GM19043 (cell line): ENCODE measurements around the gene TAF3.
A peak's percentile ranks its signal among the peaks of the same experiment; 100 is the strongest.

Source experiments
- ATAC-seq: cut with Tn5 transposase; IDR thresholded peaks from one replicate; pipeline ENCODE4 v1.9.1; 2021; ENCODE audit warnings: low read depth; ENCODE audit not compliant: unreplicated experiment

Gene TAF3

DNA sequence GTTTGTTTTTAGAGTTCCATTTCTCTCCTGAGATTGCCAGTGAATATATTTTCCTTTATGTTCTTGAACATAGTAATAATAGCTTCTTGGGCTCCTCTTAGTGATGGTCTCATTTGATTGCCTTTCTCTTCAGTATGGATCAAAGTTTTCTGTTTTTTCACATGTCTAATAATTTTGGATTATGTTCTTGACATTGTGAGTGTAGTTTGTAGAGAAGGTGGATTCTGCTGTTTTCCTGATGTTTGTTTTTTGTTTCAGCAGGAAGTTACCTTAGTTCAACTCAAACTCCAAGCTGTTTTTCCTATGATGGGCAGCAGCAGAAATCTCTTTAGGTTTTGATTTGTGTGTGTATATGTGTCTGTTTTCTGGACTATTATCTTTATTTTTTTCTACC lies 43.8 kb downstream of the TAF3 start:
- no peak for ATAC-seq

DNA sequence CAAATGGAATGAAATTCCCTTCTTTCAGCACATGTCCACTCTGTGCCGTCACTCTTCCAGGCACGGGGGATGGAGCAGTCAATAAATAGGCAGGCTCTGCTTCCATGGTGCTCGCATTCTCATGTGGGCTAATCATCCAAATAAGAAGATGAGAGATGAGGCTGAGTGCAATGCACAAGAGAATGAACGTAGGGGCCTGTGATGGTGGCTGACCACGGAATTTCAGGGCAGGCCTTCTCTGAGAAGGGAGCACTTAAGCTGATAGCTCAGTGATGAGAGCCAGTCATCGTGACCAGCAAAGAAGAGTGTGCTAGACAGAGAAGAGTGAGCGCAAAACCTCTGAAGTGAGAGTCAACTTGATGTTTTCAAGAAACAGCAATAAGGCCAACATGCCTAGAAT lies 47.9 kb downstream of the TAF3 start:
- ATAC-seq: no peak

DNA sequence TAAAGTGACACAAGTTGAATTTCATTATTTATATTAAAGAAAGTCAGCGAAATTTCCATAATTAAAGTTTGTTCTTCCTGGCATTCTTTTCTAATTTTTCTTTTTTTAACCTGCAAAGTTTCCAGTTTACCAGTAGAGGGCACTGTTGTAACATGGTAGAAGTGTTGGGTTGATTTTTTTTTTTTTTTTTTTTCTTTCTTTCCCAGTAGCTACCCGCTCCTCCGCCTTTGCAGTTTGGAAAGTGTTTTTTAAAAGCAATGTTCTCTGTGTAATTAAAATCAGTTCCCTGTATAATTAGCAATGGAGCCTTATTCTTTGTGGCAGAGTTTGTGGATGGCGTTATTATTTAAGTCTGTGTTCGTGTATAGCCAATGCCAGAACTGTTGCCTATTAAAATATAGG lies 53.7 kb downstream of the TAF3 start:
- no peak for ATAC-seq

DNA sequence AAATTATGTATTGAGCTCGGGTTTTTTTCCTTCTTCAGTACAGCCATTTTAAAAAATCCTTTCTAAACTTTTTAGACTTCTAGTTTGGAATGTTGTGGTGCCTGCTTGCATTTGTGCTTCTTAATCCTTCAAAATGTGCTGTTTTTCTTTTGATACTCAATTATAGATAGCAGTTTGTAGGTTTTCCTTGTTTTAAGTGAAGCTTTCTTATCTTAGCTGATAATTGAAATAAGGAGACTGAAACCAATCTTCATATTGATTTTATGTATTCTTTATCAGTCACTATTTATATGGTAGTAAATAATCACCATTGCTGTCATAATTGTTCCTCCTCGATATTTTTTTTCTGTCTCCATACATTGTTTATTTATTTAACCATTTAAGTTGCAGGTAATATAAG lies 56.6 kb downstream of the TAF3 start:
- ATAC-seq: no peak

DNA sequence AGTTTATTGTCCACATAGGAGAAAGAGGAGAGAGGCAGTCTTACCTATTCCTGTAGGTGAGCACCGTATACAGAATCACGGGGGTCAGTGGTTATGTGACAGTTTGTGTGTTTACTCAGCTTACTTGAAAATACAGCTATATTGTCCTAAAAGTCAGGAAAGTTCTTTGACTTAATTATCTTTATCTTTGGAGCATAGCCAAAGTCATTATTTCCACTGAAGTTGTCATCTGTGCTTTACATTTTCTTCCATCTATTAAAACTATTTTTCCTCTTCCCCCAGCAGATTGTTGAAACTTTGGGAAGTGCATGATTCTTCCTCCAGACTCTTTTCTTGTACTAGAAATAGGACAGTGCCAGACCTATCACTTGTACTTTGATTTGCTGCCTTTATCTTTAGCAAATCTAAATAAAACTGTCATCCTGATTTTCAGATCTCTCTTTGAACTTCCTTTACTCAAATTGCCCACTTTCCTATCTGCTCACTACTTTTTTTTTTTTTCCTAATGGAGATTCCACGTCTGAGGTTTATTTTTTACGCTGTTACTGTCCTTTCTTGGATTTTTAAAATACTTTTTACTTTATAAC lies 58.3 kb downstream of the TAF3 start:
- no peak for ATAC-seq

DNA sequence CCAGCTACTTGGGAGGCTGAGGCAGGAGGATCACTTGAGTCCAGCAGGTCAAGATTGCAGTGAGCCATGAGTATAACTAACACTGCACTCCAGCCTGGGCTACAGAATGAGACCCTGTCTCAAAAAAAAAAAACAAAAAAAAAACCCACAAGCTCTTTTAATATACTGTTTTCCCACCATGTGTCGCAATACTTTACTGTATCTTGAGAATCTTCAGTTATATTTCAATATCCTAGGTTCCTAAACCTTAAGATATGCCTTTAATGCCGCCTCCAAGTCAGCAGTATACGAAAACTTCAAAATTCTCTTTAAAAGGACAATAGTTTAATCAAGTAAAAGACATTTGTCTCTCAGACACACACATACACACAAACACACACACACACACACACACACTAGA lies 62.8 kb downstream of the TAF3 start:
- no peak for ATAC-seq

DNA sequence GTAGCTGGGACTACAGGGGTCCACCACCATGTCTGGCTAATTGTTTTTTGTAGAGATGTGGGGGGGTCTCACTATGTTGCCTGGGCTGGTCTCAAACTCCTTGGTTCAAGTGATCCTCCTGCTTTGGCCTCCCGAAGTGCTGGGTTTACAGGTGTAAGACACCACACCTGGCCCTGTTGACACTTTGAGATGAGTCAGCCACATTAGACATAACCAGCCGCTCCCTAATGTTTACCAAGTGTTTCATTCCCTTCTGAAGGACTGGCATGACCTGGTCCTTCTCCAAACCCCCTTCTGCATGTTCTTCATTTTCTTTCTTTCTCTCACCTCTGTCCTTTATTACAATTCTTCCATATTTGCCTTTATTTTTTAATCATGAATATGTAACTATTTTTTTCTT lies 67.8 kb downstream of the TAF3 start:
- no peak for ATAC-seq

DNA sequence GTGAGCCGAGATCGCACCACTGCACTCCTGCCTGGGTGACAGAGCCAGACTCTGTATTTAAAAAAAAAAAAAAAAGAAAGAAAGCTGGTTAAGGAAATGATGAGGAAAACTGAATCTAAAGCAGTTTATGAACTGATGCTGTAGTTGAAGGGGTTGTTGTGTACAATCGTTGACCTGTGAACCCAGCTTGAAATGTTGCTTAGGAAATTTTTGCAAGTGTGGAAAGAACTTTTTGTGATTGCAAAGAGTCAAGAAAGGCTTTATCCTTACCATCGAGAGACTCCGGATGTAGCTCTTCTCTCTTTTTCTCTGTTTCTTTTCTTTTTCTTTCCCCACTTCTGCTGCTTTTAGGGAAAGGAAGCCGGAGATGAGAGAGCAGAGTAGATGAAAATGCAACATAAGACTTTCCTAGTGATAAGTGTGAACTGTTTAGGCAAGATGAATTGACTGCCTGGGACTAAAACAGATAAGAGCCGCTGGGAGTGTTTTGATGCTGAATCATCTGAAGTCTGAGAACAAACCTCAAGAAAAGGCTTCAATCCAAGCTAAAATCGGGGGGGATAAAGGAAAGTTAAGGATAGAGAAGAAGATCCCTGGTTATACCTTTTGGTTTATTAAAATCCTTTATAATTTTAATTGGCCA lies 69.0 kb downstream of the TAF3 start:
- no peak for ATAC-seq

DNA sequence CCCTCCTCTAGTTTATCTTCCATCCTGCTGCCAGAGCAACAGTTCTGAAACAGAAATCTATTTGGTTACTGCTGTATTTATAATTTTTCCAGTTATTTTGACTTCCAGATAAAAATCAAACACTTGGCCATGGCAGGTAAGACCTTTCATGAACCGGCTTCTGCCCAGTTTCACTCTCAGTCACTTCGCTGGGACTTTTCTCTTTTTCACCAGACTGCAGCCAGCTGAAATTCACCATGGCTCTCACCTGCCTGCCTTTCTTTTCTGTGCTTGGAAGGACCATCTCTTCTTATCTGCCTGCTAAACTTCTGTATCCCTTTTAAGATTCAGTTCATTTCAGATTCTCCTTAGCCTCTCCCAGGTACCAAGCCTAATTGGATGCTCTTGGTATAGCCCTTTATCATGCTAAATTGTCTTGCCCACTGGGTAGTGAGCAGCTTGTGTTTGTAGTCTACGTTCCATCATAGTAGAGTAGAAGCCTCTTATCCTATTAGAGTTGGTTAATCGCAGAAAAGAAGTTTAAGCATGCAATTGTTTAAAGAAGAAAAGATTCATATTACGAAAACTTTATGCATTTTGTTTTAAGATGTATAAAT lies 71.7 kb downstream of the TAF3 start:
- peak; percentile 53 for ATAC-seq

DNA sequence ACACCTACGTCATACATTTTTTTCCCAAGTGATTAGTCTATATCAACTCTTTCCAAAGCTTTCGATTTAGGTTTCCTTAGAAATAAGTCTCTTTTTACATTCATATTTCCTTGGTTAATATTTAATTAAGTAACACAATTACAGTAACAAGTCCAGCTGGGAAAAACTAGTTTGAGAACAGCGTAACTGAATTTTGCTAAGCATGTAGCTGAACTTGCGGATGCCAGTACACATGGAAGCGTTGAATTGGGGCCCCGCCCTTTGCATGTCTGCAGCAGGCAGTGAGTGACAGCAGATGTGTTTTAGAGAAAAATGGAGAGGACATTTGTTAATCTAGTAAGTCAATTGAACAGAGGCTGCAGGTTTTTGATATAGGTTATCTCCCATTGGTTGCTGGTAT lies 72.5 kb downstream of the TAF3 start:
- ATAC-seq: no peak

DNA sequence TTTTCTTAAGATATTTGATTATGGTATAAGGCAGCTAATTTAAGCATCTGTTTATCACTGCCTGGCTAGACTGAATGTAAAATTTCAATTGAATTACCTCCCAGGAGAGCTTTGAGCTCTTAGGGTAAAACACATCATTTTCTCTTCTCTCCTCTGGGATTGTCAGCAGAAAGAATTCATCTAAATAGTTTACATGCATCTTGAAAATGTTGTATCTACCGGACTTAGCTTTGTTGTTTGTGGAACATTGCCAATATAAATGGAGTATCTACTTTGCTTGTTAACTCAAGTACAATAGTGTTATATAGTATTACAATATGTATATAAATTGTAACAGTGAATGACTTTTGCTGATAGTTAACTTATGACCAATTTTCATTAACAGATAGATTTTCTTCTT lies 73.3 kb downstream of the TAF3 start:
- no peak for ATAC-seq

DNA sequence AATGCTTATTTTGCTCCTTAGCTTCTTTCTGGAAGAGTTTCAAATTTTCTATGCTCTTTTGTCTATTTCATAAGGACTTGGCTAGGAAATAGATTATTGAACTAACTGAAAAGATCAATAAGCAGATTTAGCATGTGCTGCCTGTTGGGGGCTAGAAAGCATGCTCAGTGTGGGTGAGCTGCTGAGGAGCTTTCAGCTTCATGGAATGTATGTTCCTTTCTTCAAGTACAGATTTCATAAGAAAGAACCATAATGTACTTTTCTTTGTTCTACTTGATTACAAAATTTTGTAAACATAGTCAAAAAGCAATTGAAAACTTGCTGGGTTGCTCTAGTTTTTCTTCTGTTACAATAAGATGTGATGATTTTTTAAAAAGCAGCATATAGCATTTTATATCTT lies 73.8 kb downstream of the TAF3 start:
- no peak for ATAC-seq

DNA sequence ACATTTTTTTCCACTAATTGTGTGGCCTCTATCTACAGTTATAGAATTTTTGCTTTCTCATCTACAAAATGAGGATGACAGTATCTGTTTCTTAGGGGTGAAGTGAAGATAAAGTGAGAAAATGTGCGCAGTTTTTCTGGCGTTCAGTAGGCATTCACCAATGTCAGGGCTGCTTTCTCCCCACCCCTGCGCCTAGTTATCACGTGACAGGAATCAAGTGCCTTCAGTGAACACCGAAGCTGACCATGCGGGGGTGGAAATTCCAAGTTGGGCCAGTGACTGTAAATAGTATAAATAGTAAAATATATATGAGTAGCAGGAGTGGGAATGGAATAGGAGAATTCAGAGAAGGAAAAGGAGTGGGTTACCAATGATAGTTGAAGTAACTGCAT lies 77.4 kb downstream of the TAF3 start:
- no peak for ATAC-seq

DNA sequence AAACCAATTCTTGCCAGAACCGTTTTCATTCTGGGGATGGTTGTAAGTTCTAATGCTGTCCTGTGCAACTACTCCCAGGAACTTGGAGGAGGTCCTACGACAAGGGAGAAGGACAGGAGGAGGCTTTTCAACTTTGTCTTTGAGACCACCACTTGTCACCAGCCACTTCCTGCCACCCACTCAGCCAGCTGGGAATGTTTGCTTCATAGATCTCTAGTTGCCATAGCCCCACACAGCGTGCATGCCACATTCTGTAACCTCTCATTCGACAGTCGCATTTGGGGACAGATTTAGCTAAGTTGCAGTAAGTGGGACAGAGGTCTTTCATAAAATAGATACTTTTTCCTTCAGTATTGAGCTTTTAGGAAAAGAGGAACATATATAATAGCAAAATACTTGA lies 78.0 kb downstream of the TAF3 start:
- ATAC-seq: no peak

DNA sequence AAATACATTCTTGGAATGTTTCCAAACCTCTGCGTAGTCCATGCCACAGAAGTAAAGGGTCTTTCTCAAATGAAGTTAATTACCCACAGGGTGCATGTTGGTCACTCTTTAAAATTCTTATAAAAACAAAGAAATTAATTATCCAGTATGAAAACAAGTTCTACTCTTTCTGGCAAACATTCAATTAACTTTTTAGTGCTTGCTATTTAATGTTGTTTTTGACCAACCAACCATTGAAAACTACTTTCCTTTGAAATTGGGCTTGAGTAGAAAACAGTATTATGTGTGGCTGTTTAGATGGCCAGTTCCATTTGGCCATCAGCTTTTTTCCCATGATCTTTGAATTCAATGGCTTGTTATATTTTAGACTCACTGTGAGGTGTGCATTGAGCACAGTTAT lies 83.0 kb downstream of the TAF3 start:
- no peak for ATAC-seq

DNA sequence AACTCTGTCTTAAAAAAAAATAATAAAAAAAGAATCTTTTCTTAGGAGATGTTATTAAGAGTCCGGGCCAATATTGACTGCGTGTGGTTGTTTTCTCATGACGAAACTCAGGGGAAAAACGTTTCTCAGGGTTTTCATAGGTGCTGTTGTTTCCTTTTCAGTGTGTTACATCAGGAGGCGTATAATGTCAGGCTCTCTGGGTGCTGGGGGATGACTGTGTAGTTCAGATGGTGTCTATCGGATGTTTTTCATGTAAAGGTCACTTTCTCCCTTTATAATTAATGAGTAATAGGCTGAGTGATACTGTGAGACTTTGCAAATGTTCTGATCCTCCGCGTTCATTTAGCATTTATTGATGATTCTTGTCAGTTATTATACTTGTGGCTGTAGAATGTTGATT lies 84.1 kb downstream of the TAF3 start:
- ATAC-seq: no peak

DNA sequence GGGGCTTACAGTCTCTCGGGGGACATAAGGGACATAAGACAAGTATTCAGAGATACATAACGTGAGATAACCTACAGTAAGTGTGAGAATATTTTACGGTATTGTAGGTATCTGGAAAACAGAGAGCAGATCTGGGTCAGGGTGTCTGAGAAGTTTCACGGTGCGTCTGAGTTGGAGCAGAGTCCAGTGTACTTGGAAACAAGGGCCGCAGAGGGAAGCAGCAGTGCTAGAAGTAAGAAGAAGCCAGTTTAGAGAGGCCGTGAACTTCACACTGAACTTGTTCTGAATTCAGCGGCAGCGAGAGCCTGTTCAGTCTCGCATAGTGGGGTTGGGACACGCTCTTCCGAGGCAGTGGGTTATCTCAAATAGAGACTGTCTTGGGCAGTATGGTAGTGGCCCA lies 85.5 kb downstream of the TAF3 start:
- ATAC-seq: no peak

DNA sequence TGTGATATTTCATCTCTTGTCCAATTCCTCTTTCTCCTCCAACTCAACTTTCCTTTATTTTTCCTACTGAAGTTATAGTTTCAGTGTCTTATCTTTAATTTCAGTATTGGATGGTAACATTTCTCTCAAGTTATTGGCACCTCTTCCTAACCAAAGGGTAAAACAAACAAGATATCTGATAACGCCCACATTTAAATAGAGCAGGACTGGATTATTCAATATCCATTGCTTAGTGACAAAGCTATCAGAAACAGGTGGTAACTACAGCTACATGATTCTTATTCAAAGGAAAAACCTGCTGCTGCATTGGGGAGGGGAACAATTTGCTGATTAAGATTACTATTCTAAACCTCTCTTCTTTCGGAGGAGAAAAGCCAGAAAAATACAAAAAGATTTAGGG lies 87.8 kb downstream of the TAF3 start:
- ATAC-seq: no peak

DNA sequence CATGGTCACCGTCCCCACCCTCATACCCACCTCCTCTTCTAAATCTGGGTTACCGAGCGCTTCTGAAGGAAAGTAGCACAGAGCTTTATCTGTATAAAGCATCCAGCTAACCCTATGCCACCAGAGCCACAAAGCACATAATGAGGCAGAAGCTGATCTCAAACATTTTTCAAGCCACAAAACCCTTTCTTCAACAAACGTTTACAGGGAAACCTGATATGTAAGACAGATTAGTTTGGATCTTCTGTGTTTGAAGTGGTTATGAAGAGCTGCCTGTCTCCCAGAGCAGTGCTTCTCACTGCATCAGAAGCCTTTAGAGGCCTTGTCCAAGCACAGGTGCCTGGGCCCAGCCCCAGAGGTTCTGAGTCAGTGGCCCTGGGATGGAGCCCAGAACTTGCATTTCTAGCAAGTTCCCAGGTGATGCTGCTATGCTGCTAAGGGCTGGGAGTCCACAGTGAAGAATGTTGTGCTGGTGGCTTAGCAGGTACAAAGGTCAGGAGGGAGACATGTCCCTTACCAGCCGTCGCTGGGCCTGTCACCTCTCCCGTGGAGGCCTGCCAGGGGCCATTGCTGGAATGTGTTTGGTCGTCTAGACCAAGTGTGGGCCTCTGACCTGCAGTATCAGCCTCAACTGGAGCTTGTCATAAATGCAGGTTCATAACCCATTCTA lies 90.4 kb downstream of the TAF3 start:
- no peak for ATAC-seq

DNA sequence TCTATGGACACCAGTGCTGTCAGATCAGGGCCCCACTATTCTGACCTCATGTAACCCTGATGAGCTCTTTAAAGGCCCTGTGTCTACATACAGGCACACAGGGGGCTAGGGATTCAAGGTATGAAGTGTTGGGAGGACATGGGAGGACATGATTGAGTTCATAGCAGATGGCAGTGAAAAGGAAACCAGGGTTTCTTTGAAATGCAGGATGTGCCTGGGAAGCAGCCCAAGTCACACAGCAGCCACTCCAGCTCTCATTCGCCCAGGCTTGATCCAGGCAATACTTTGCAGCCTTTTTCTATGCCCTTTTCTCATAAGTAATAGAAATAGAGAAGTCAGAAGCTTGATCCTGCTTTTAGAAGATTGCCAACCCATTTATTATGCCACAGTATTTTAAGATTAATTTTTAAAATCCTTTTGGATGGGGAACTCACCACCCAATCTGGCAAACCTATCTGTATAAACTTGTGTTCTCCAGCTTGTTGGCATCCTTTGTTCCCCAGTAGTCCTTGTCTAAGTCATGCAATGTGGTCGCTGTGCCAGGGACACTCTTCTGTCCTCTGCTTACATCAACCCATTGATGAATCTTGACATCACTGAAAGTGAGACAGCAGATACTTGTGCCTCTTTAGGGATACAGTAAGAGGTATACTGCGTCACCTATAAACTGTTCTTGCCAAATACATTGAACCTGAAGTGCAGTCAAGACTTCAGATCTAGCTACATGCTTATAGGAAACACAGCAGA lies 95.0 kb downstream of the TAF3 start:
- no peak for ATAC-seq

DNA sequence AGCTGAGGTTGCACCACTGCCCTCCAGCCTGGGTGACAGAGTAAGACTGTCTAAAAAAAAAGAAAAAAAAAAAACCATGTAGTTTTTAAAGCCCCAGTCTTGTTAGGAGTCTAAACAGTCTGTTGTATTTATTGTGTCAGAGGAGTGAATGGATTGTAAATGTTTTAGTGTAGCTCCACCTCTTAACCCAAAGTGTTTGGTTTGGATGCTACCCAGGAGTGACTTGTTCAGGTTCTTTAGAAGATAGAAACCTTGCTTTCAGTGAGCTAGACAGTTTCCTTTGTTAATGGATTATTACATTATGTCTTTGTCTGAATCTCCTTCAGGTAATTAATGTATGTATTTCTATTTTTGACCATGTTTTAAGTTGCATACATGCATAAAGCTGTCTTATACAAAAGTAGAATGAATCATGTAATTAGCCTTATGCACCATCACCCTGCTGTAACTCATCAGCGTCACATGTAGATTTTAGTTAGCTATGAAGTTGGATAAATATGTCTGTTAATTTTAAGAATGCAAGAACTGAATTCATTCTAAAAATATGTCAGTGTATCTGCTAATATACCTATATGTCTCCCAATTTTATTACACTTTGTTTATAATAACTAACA lies 97.7 kb downstream of the TAF3 start:
- ATAC-seq: no peak
